Measurements from ENCODE around the gene GNA15. TPM values are rescaled to one million over a fixed set of nuclear protein-coding genes. Genes with fewer than 3 reads are reported as not detected.

Gene GNA15
- total RNA-seq, 2 donors from 2014 or later: not detected

- no peaks in the 10 kb centered on the region for H3K4me1 ChIP-seq (ENCODE audit: control insufficient read depth, insufficient read depth, low read length)
- TF ChIP-seq CTCF (conservative IDR thresholded peaks at IDR 0.05): no peak
- Mint-ChIP-seq H3K4me1 (peaks cover 7% of the 10 kb centered on the region), H3K36me3 (ENCODE audit: low read depth) (peaks cover 12% of the 10 kb centered on the region), H3K27me3 (ENCODE audit: insufficient read depth) (no peaks in the 10 kb centered on the region), H3K9me3 (no peaks in the 10 kb centered on the region), H3K27ac (no peak overlapping the region), H3K4me3 (no peak overlapping the region)
- DNase-seq: no peak
- peaks cover 9% of the 10 kb centered on the region for H3K36me3 ChIP-seq (ENCODE audit: control insufficient read depth, insufficient read depth, low read length)
- H3K27ac ChIP-seq (ENCODE audit: low read depth, low read length): no peak overlapping the region
- H3K9ac ChIP-seq (ENCODE audit: extremely low read depth, low read length, poor library complexity, severe bottlenecking): no peak overlapping the region
- no peaks in the 10 kb centered on the region for H3K9me3 ChIP-seq (ENCODE audit: control insufficient read depth, low read length)
- H3K27me3 ChIP-seq (ENCODE audit: control insufficient read depth, insufficient read depth, low read length, poor library complexity, severe bottlenecking): no peaks in the 10 kb centered on the region
- no peak overlapping the region for H3K4me3 ChIP-seq (ENCODE audit: low read length)
- WGBS, 2 experiments (ENCODE audit: insufficient coverage in 1 of 2, insufficient read length in 1 of 2): 93% methylated on average over 49 to 59 of the region's 59 CpGs
Measured at GRCh38 chr19:3113100-3114017, 22.5 kb upstream of the GNA15 start.

GRCh38 chr19:3114018-3114726 is 21.7 kb upstream of the GNA15 start:
- Histone ChIP-seq H3K27ac (ENCODE audit: low read depth, low read length) (no peak overlapping the region), H3K4me3 (ENCODE audit: low read length) (no peak overlapping the region), H3K36me3 (ENCODE audit: control insufficient read depth, insufficient read depth, low read length) (peaks cover 9% of the 10 kb centered on the region), H3K4me1 (ENCODE audit: control insufficient read depth, insufficient read depth, low read length) (no peaks in the 10 kb centered on the region), H3K27me3 (ENCODE audit: control insufficient read depth, insufficient read depth, low read length, poor library complexity, severe bottlenecking) (no peaks in the 10 kb centered on the region), H3K9ac (ENCODE audit: extremely low read depth, low read length, poor library complexity, severe bottlenecking) (no peak overlapping the region), H3K9me3 (ENCODE audit: control insufficient read depth, low read length) (no peaks in the 10 kb centered on the region)
- no peaks in the 10 kb centered on the region for H3K4me1 Mint-ChIP-seq
- no peak overlapping the region for H3K27ac Mint-ChIP-seq
- TF ChIP-seq CTCF (conservative IDR thresholded peaks at IDR 0.05): no peak
- H3K4me3 Mint-ChIP-seq: no peak overlapping the region
- peaks cover 9% of the 10 kb centered on the region for H3K36me3 Mint-ChIP-seq (ENCODE audit: low read depth)
- H3K9me3 Mint-ChIP-seq: no peaks in the 10 kb centered on the region
- DNase-seq: no peak
- H3K27me3 Mint-ChIP-seq (ENCODE audit: insufficient read depth): no peaks in the 10 kb centered on the region
- WGBS, 2 experiments (ENCODE audit: insufficient coverage in 1 of 2, insufficient read length in 1 of 2): 92 to 96% methylated on average over 20 to 31 of the region's 31 CpGs

- Histone ChIP-seq H3K27ac (ENCODE audit: low read depth, low read length) (no peak overlapping the region), H3K4me3 (ENCODE audit: low read length) (no peak overlapping the region), H3K27me3 (ENCODE audit: control insufficient read depth, insufficient read depth, low read length, poor library complexity, severe bottlenecking) (no peaks in the 10 kb centered on the region), H3K36me3 (ENCODE audit: control insufficient read depth, insufficient read depth, low read length) (peaks cover 9% of the 10 kb centered on the region), H3K9me3 (ENCODE audit: control insufficient read depth, low read length) (no peaks in the 10 kb centered on the region), H3K4me1 (ENCODE audit: control insufficient read depth, insufficient read depth, low read length) (no peaks in the 10 kb centered on the region), H3K9ac (ENCODE audit: extremely low read depth, low read length, poor library complexity, severe bottlenecking) (no peak overlapping the region)
- Mint-ChIP-seq H3K9me3 (no peaks in the 10 kb centered on the region), H3K4me3 (no peak overlapping the region), H3K4me1 (no peaks in the 10 kb centered on the region), H3K27me3 (ENCODE audit: insufficient read depth) (no peaks in the 10 kb centered on the region), H3K36me3 (ENCODE audit: low read depth) (peaks cover 13% of the 10 kb centered on the region), H3K27ac (no peak overlapping the region)
- no peak for TF ChIP-seq CTCF (conservative IDR thresholded peaks at IDR 0.05)
- 95 to 96% methylated on average over 19 to 29 of the region's 29 CpGs for WGBS, 2 experiments (ENCODE audit: insufficient coverage in 1 of 2, insufficient read length in 1 of 2)
- DNase-seq: no peak
Measured at GRCh38 chr19:3114811-3115210, 21.0 kb upstream of the GNA15 start.
